K562 (cell line): Measurements from ENCODE around the gene RUVBL1. TPM values are rescaled to one million over a fixed set of nuclear protein-coding genes. Genes with fewer than 3 reads are reported as not detected.

ENCODE experiments used
- CHD1 ChIP-seq: fragments of 200-600 bp; sonication (generic); IDR thresholded peaks from one replicate; pipeline ENCODE4 v1.6.1; 2012; ENCODE audit warnings: mild to moderate bottlenecking, moderate library complexity, low read length, inconsistent platforms
- CSDE1 ChIP-seq, 2 experiments: fragments of 450-650 bp; IDR thresholded peaks; 2 replicates each; pipeline ENCODE4 v1.6.1; 2016; ENCODE audit warnings: mild to moderate bottlenecking in 1 of 2
- DIDO1 ChIP-seq: fragments of 450-650 bp; IDR thresholded peaks from 2 replicates; pipeline ENCODE4 v1.6.1; 2016; ENCODE audit warnings: low read depth, missing biosample characterization, missing genetic modification characterization
- FOXK1 ChIP-seq: sonication (generic); formaldehyde crosslinking; IDR thresholded peaks from 2 replicates; pipeline ENCODE4 v1.8.0; 2022; ENCODE audit warnings: missing genetic modification reagents, mild to moderate bottlenecking, borderline replicate concordance
- FUS ChIP-seq: fragments of 200-400 bp; formaldehyde crosslinking; optimal IDR thresholded peaks from 2 replicates; pipeline ENCODE3; 2017; ENCODE audit warnings: low read depth, low read length
- GABPB2 ChIP-seq: fragments of 250-450 bp; sonication (Bioruptor Pico); conservative IDR thresholded peaks from 2 replicates; pipeline ENCODE4 v1.5.1; 2021; ENCODE audit warnings: mild to moderate bottlenecking
- KDM5B ChIP-seq: fragments of 200-600 bp; sonication (generic); IDR thresholded peaks from 2 replicates; pipeline ENCODE4 v1.6.1; 2012; ENCODE audit warnings: low read depth, mild to moderate bottlenecking, moderate library complexity, low read length, control low read depth, inconsistent platforms; ENCODE audit not compliant: insufficient replicate concordance
- NFXL1 ChIP-seq: fragments of 450-650 bp; formaldehyde crosslinking; IDR thresholded peaks from 2 replicates; pipeline ENCODE4 v1.4.0; 2021; ENCODE audit warnings: mild to moderate bottlenecking
- PHF21A ChIP-seq: fragments of 450-650 bp; IDR thresholded peaks from 2 replicates; pipeline ENCODE4 v1.6.1; 2017; ENCODE audit warnings: low read depth, borderline replicate concordance
- POLR2H ChIP-seq: IDR thresholded peaks from 2 replicates; pipeline ENCODE4 v1.6.1; 2016; ENCODE audit warnings: missing genetic modification characterization, low read depth, mild to moderate bottlenecking, control low read depth, missing compliant biosample characterization, moderate library complexity
- RB1 ChIP-seq: fragments of 450-650 bp; IDR thresholded peaks from 2 replicates; pipeline ENCODE4 v1.6.1; 2017; ENCODE audit warnings: low read depth, mild to moderate bottlenecking
- SETDB1 ChIP-seq: IDR thresholded peaks from one replicate; pipeline ENCODE4 v1.6.1; 2012; ENCODE audit warnings: low read length, control low read depth, inconsistent platforms
- SREBF1 ChIP-seq: fragments of 150-350 bp; IDR thresholded peaks from 2 replicates; pipeline ENCODE4 v1.6.1; 2014; ENCODE audit warnings: antibody characterized with exemption, low read depth, low read length, borderline replicate concordance
- STAG1 ChIP-seq: sonication (generic); formaldehyde crosslinking; IDR thresholded peaks from 2 replicates; pipeline ENCODE4 v1.5.0; 2020; ENCODE audit warnings: missing genetic modification reagents, borderline replicate concordance
- TCF3 ChIP-seq: sonication (generic); formaldehyde crosslinking; IDR thresholded peaks from 2 replicates; pipeline ENCODE4 v1.4.0; 2020; ENCODE audit warnings: mild to moderate bottlenecking, missing genetic modification reagents
- polyA plus RNA-seq, 8 experiments: library from polyadenylated mRNA; depleted of rRNA in 4 of 8; stranded (reverse) in 5 of 8; unstranded in 3 of 8; fragments of >200 nt; fragmentation: Nextera tagmentation in 2 of 8; fragmentation: Illumina TruSeq in 1 of 8; extraction: Ambion mirVana in 2 of 8; extraction: Trizol in 1 of 8; gene quantifications; 2 replicates each; pipeline versions ENCODE4 v1.2.1 to v1.2.3, GENCODE V29; 2011 to 2014; ENCODE audit warnings: inconsistent platforms in 1 of 8, missing spikeins in 1 of 8
- total RNA-seq, 7 experiments: library from RNA; depleted of rRNA in 6 of 7; stranded (reverse); fragments of >200 nt in 6 of 7; fragmentation: Illumina TruSeq in 2 of 7; extraction: Trizol in 2 of 7; gene quantifications; 2 replicates each; pipeline versions ENCODE4 v1.2.1 to v1.2.3, GENCODE V29; 2011 to 2021; ENCODE audit warnings: low replicate concordance in 1 of 7
- TF ChIP-seq, protein P1 (sequence below), 2 experiments: fragments of 450-650 bp; IDR thresholded peaks; 2 replicates each; pipeline ENCODE4 v1.6.1; 2018; ENCODE audit warnings: mild to moderate bottlenecking in 2 of 2, low read depth in 1 of 2; ENCODE audit not compliant: partially characterized antibody in 2 of 2
- TF ChIP-seq, protein P2 (sequence below): fragments of 450-650 bp; formaldehyde crosslinking; conservative IDR thresholded peaks from 2 replicates; pipeline ENCODE4 v1.4.0; 2022; ENCODE audit warnings: mild to moderate bottlenecking, missing genetic modification characterization
- TF ChIP-seq, protein P3 (sequence below), 2 experiments: fragments of 450-650 bp in 1 of 2; sonication (generic) in 1 of 2; formaldehyde crosslinking in 1 of 2; IDR thresholded peaks in 1 of 2; conservative IDR thresholded peaks in 1 of 2; 2 replicates each; pipeline versions ENCODE4 v1.6.1 to v1.8.1; 2016 to 2023; ENCODE audit warnings: mild to moderate bottlenecking in 2 of 2, moderate library complexity in 2 of 2, inconsistent platforms in 1 of 2, missing genetic modification reagents in 1 of 2
- TF ChIP-seq, protein P4 (sequence below): sonication (generic); formaldehyde crosslinking; IDR thresholded peaks from 2 replicates; pipeline ENCODE4 v1.8.0; 2022; ENCODE audit warnings: missing genetic modification reagents, mild to moderate bottlenecking, borderline replicate concordance

The RUVBL1 gene
- total and polyA plus RNA-seq, 9 of the 15 experiments (the other 6 are each of a cell fraction or from before 2014, with no cell fraction given) = 20.7 to 147 (median 113) TPM

DNA sequence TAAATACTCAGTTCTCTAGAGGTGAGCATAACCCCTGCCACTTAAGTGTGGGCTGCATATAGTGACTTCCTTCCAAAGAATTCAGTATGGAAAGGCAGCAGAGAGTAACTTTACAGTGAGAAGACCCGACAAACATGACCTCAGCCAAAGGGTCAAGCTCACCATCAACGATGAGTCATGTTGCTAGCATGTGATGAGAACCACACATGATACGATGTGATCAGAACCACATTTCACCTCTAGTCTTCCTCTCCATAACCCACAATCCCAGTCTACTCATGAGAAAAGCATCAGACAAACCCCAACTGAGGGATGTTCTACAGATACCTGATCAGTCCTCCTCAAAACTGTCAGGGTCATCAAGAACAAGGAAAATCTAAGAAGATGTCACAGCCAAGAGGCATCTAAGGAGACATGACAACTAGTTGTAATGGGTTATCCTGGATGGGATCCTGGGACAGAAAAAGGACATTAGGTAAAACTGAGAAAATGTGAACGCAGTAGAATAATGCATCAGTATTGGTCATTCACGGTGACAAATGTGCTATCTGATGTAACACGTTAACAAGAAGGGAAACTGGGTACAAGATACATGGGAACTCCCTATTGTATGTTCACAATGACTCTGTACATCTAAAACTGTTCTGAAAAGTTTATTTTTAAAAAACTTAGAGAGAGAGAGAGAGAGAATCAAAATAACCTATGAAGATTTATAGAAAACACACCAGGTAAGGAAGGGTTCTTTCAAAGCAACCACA lies 43.1 kb downstream of the RUVBL1 start (continued):
- TF ChIP-seq, protein P1, sequence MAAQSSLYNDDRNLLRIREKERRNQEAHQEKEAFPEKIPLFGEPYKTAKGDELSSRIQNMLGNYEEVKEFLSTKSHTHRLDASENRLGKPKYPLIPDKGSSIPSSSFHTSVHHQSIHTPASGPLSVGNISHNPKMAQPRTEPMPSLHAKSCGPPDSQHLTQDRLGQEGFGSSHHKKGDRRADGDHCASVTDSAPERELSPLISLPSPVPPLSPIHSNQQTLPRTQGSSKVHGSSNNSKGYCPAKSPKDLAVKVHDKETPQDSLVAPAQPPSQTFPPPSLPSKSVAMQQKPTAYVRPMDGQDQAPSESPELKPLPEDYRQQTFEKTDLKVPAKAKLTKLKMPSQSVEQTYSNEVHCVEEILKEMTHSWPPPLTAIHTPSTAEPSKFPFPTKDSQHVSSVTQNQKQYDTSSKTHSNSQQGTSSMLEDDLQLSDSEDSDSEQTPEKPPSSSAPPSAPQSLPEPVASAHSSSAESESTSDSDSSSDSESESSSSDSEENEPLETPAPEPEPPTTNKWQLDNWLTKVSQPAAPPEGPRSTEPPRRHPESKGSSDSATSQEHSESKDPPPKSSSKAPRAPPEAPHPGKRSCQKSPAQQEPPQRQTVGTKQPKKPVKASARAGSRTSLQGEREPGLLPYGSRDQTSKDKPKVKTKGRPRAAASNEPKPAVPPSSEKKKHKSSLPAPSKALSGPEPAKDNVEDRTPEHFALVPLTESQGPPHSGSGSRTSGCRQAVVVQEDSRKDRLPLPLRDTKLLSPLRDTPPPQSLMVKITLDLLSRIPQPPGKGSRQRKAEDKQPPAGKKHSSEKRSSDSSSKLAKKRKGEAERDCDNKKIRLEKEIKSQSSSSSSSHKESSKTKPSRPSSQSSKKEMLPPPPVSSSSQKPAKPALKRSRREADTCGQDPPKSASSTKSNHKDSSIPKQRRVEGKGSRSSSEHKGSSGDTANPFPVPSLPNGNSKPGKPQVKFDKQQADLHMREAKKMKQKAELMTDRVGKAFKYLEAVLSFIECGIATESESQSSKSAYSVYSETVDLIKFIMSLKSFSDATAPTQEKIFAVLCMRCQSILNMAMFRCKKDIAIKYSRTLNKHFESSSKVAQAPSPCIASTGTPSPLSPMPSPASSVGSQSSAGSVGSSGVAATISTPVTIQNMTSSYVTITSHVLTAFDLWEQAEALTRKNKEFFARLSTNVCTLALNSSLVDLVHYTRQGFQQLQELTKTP (IDR thresholded peaks at IDR 0.05; ENCODE audit: low read depth in 1 of 2, partially characterized antibody in 2 of 2) = no peak
- TF ChIP-seq CHD1 (no peak), NFXL1 (CRISPR knock-in tag) (no peak), KDM5B (no peak), RB1 (no peak), DIDO1 (tag) (no peak), SREBF1 (no peak), FOXK1 (CRISPR knock-in tag) (no peak), CSDE1 (IDR thresholded peaks at IDR 0.05) (no peak), POLR2H (tag) (no peak), SETDB1 (no peak), STAG1 (CRISPR knock-in tag) (no peak), TCF3 (CRISPR knock-in tag) (no peak), GABPB2 (CRISPR knock-in tag) (no peak), PHF21A (no peak), FUS (no peak)
- TF ChIP-seq, protein P2, sequence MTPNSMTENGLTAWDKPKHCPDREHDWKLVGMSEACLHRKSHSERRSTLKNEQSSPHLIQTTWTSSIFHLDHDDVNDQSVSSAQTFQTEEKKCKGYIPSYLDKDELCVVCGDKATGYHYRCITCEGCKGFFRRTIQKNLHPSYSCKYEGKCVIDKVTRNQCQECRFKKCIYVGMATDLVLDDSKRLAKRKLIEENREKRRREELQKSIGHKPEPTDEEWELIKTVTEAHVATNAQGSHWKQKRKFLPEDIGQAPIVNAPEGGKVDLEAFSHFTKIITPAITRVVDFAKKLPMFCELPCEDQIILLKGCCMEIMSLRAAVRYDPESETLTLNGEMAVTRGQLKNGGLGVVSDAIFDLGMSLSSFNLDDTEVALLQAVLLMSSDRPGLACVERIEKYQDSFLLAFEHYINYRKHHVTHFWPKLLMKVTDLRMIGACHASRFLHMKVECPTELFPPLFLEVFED = no peak
- TF ChIP-seq, protein P3, sequence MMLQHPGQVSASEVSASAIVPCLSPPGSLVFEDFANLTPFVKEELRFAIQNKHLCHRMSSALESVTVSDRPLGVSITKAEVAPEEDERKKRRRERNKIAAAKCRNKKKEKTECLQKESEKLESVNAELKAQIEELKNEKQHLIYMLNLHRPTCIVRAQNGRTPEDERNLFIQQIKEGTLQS (IDR thresholded peaks at IDR 0.05) = peak; percentile 95
- TF ChIP-seq, protein P3 (CRISPR knock-in tag; conservative IDR thresholded peaks at IDR 0.05) = no peak; the same call in 1 of the 2 replicates
- TF ChIP-seq, protein P4, sequence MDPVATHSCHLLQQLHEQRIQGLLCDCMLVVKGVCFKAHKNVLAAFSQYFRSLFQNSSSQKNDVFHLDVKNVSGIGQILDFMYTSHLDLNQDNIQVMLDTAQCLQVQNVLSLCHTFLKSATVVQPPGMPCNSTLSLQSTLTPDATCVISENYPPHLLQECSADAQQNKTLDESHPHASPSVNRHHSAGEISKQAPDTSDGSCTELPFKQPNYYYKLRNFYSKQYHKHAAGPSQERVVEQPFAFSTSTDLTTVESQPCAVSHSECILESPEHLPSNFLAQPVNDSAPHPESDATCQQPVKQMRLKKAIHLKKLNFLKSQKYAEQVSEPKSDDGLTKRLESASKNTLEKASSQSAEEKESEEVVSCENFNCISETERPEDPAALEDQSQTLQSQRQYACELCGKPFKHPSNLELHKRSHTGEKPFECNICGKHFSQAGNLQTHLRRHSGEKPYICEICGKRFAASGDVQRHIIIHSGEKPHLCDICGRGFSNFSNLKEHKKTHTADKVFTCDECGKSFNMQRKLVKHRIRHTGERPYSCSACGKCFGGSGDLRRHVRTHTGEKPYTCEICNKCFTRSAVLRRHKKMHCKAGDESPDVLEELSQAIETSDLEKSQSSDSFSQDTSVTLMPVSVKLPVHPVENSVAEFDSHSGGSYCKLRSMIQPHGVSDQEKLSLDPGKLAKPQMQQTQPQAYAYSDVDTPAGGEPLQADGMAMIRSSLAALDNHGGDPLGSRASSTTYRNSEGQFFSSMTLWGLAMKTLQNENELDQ (CRISPR knock-in tag) = no peak
